NCI-H774 (cell line): ENCODE measurements around the gene PIP5K1B.
A peak's percentile ranks its signal among the peaks of the same experiment; 100 is the strongest.

Experiments used
- DNase-seq: peaks from one replicate; lab custom pipeline; 2025; lab: John Stamatoyannopoulos, UW

Gene PIP5K1B

GRCh38 chr9:68771376-68771775 is 66.3 kb downstream of the PIP5K1B start:
- DNase-seq = no peak

GRCh38 chr9:68775003-68775730 is 70.1 kb downstream of the PIP5K1B start:
- no peak for DNase-seq

GRCh38 chr9:68777070-68777763 is 72.2 kb downstream of the PIP5K1B start:
- no peak for DNase-seq

GRCh38 chr9:68778635-68779034 is 73.6 kb downstream of the PIP5K1B start:
- no peak for DNase-seq

GRCh38 chr9:68779558-68780379 is 74.7 kb downstream of the PIP5K1B start:
- peak; percentile 89 for DNase-seq

- no peak for DNase-seq
Measured at GRCh38 chr9:68780380-68780712, 75.3 kb downstream of the PIP5K1B start.

DNA sequence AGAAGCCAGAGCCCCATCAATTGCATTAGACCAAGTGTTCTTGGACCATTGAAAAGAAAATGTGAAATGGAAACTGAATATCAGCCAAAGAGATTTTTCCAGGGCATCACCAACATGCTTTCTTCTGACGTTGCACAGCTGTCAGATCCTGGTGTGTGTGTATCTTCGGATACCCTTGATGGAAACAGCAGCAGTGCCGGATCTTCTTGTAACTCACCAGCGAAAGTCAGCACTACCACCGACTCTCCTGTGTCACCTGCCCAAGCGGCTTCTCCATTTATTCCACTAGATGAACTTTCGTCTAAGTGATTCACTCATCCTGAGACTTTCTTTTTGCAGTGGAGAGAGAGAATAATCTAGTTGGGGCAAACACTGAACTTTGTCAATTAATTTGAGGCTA is 75.7 kb downstream of the PIP5K1B start:
- no peak for DNase-seq

GRCh38 chr9:68781928-68782327 is 76.9 kb downstream of the PIP5K1B start:
- no peak for DNase-seq

DNA sequence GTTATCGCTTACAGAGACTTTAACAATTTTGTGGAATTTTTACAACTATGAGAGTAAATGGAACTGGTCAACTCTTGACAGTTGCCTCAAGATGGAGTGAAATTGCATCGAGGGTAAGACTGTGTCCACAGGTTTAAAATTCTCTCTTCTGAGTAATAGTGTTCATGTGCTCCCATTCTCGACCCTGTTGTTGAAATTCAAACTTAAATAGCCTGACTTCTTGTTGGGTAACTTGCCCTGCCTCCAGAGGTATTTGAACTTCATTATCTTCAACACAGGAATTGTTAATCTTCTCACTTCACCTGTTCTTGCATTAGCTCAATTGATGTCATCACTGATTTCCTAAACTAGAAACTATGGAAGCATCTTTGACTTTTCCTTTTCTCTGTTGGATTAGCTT is 77.5 kb downstream of the PIP5K1B start:
- no peak for DNase-seq

DNA sequence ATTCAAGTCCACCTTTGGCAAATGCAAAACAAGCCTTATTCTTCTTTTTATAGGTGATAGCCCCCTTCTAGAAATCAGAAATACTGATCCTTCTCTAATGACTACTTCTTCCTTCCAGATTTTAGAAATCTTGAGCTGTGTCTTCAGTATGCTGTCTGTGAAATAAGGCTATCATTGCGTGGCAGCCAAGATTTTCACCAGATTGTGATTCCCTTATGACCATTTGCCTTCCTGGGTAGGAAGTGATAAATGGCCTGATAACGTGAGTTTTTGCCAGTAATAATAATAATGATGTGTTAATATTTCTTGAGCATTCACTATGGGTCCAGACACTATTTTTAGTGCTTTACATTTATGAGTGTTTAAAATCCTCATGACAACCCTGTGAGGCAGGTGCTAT is 80.9 kb downstream of the PIP5K1B start:
- no peak for DNase-seq

GRCh38 chr9:68791169-68791568 is 86.1 kb downstream of the PIP5K1B start:
- DNase-seq = no peak

DNA sequence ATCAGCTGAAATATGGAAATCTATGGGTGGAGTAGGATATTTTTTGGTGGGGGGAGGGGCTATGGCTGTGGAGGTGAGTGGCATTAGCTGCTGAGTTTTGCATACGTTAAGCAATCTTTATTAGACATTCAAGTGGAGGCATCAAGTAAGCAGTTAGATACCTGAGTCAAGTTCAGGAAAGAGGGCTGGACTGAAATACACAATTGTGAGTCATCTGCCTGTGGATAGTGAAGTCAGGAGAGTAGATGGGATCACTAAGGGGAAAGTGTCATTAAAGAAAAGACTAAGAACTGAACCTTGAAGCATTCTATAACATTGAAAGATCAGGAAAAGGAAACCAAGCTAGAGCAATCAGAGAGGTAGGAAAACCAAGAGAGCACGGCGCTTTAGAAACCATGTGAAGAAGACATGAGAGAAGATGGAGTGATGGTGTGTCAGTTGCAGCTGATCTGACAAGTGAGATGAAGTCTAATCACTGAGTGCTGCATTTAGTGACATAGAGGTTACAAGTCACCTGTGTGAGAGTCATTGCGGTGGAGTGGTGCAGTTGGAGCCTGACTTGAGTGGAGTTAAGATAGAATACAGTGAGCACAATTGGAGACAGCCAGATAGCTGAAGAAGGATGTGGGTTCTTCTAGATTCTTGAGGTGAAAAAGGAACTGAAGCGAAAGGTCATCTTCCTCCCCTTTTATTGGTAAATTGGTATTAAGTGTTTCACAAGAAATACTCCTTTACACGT is 88.7 kb downstream of the PIP5K1B start:
- no peak for DNase-seq

DNA sequence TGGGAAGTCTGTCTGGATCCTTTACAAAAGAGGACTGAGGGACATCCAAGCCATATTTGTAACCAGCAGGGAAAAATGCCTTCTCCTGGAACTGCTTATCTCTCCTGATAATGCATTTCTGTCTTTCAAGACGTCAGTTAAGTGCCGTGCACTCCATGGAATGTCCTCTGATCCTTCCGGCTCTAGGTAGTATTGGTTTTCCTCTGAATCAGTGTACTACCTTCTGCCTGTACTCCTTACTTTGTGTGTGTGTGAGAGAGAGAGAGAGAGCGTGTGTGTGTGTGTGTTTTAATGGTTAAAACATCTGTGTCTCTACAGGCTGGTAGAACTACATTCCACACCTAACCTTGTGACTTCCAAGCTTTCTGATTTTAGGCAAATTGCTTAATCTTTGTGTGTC is 89.9 kb downstream of the PIP5K1B start:
- DNase-seq = no peak

- no peak for DNase-seq
Measured at GRCh38 chr9:68795411-68795810, 90.4 kb downstream of the PIP5K1B start.

DNA sequence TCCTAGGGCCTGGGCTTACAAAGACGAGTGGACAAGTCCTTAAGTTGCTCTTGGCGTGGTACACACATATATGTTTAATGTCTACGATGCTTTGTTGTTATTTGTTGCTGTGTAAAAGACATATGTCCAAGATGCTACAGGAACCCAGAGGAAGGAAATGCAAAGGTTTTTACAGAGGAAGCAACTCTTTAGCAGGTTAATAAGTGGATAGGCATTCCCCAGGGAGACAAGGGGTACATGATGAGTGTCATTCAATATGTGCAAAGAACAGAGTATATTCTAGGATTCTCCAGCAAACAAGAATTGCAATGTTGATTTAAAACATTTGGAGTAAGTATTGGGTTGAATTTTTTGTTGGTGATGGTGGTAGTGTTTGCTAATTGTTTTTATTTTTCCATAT is 92.1 kb downstream of the PIP5K1B start:
- no peak for DNase-seq

- no peak for DNase-seq
Measured at GRCh38 chr9:68798423-68798822, 93.4 kb downstream of the PIP5K1B start.

DNA sequence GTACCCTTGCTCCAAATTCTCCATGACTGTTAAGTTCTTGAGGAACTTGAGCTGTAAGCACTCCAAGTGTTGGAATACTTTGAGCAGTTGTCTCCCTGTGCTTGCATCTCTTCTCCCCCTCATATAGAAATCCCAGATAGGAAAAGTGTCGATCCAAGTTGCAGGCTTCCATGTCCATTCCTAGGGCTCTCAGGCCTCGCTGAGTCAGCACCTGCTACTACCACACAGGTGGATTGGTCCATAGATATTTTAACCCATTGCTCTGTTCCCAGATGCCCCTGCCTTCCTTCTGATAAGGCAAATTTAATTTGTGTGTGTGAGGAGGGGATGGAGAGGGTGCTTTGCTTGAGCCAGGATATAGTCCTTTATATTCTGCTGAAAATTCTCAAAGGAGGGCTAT is 95.8 kb downstream of the PIP5K1B start:
- no peak for DNase-seq

- DNase-seq = no peak
Measured at GRCh38 chr9:68802525-68803015, 97.5 kb downstream of the PIP5K1B start.

DNA sequence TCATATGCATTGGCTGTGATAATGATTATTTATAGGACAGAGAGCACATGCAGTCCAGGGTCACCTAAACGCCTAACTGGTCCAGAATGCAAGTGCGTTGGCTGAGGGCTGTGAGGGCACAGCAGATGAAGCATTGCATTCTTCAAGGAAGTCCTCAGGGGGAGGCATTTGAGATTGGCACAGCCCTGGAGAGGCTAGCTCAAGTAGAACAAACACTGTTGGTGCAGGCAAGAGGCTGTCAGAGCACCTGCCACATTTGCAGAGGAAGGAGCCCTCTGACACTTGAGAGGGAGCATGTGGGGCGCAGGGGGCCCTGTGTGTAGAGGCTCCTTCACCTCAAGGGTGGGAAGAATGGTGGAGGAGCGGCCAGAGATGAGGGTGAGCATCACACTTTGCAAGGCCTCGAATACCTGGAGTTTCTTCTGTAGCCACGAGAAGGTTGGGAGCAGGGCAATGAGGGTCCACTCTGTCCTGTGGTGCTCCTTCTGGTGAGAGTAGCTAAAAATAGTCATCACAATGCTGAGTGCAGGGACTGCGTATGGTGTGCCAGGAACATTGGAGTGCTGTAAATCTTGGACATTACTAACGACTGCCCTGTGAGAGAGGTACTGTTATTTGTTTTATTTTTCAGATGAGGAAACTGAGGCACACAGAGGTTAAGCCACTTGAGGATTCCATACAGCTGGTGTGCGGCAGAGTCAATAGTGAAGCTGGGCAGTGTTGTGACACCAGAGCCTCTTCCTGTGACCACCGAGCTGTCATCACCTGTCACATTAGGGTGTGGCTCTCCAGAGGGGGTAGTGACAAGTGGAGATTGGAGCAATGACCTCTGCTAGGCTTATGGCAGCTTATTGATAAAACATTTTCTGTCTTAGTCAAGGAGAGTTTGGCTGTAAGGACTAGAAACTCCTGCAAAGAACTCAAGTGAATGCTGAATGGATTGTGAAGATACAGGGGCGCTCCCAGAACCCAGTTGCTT is 100.2 kb downstream of the PIP5K1B start:
- no peak for DNase-seq

DNA sequence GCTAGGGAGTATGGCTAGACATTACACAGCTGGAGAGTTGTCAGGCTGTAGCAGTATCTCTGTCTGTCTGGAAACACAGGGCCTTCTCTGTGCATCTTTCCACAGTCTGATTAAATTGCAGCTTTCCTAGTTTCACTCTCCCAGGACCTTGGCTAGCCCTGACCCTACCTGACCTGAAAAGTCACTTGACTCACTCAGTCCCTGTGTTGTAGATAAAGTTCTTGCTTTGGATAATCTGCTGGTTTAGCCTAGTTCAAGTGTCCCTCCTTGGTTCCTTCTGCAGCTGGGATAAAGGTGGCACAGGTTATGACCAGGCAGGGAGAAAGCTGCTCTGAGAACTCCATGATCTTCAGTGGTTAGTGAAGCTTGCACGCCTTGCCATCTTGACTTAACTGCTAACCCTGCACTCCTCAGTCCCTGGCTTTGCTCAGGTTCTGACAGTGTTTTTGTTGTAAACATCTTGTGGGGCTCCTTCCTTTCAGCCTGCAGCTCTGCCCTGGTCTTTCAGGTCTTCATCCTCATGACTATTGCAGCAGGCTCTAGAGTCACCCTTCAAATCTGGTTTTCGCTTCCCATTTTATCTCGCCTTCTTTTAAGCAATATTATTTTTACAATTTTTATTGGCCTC is 101.0 kb downstream of the PIP5K1B start:
- no peak for DNase-seq
